ENCODE measurements around the gene NEK8.
A peak's percentile ranks its signal among the peaks of the same experiment; 100 is the strongest.

DNA sequence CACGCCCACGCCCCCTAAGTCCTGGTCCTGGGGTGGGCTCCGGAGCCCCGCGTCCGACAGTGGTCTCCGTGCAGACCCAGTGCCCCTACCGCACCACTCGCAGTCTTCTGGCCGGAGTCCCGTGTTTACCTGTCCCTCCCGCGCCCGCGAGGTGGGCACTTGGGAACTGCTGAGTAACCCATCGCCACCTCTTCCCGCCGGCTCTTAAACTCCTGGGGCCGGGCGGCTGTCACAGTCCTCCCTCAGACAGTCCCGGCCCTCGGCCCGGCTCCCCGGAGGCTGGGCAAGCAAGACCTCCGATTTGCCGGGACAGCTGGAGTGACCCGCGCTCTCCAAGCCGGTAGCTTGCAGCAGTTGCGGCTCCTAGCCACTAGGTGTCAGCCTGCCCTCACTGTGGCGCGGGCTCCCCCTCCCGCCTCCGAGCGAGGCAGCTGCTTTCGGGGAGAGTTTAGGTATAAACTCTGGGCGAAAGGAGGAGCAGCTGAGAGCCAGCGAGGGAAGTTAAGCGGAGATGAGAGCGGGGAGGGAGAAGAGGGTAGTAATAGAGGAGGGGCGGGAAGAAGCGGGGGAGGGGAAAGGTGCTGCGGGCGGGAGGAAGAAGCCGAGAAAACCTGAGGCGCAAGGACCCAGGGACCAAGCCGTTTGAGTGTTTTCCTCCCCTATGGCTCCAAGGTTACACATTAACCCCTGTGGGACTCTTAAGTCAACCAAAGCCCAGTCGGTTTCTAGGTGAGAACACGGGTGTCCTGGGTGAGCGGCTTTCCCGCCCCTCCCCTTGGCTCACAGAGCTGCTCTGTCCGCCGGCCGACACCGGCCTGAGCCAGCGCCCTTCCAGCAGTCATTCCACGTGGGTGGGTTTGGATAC, 1.7 kb upstream of the NEK8 start:
- TF ChIP-seq, protein P1, sequence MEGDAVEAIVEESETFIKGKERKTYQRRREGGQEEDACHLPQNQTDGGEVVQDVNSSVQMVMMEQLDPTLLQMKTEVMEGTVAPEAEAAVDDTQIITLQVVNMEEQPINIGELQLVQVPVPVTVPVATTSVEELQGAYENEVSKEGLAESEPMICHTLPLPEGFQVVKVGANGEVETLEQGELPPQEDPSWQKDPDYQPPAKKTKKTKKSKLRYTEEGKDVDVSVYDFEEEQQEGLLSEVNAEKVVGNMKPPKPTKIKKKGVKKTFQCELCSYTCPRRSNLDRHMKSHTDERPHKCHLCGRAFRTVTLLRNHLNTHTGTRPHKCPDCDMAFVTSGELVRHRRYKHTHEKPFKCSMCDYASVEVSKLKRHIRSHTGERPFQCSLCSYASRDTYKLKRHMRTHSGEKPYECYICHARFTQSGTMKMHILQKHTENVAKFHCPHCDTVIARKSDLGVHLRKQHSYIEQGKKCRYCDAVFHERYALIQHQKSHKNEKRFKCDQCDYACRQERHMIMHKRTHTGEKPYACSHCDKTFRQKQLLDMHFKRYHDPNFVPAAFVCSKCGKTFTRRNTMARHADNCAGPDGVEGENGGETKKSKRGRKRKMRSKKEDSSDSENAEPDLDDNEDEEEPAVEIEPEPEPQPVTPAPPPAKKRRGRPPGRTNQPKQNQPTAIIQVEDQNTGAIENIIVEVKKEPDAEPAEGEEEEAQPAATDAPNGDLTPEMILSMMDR (IDR thresholded peaks at IDR 0.05), result peak in 5 of 6 experiments; percentile 99 to 100 (median 100)
- TF ChIP-seq POLR2A (IDR thresholded peaks at IDR 0.05), result peak in 1 of 2 donors; percentile 20
